GM12864 (cell line): Measurements from ENCODE around the gene TEKT5.

Source experiments
- DNase-seq: peaks from one replicate; pipeline ENCODE4 v3.0.0-alpha.2; 2011; ENCODE audit warnings: low read depth
- H3K4me3 ChIP-seq: 2 replicates; pipeline ENCODE4 v1.5.1; 2011; ENCODE audit warnings: mild to moderate bottlenecking, low read depth, low read length, control low read depth
- CTCF ChIP-seq: IDR thresholded peaks from 2 replicates; pipeline ENCODE4 v1.5.1; 2011; ENCODE audit warnings: low read depth, mild to moderate bottlenecking, moderate library complexity, low read length, control low read depth, inconsistent platforms; ENCODE audit errors: missing control alignments

The TEKT5 gene

GRCh38 chr16:10699756-10700155, 5.0 kb upstream of the TEKT5 start:
- no peak overlapping the region for H3K4me3 ChIP-seq
- no peak for DNase-seq
- TF ChIP-seq CTCF: no peak

- no peak for DNase-seq
- H3K4me3 ChIP-seq: no peak overlapping the region
- TF ChIP-seq CTCF: no peak
Observed at GRCh38 chr16:10694306-10694705, 424 bp downstream of the TEKT5 start.

GRCh38 chr16:10693889-10694288, 841 bp downstream of the TEKT5 start:
- no peak overlapping the region for H3K4me3 ChIP-seq
- TF ChIP-seq CTCF: no peak
- no peak for DNase-seq

- TF ChIP-seq CTCF: no peak
- no peak for DNase-seq
- no peak overlapping the region for H3K4me3 ChIP-seq
Observed at GRCh38 chr16:10692470-10692869, 2.3 kb downstream of the TEKT5 start.

- no peak for DNase-seq
- H3K4me3 ChIP-seq: no peak overlapping the region
Observed at GRCh38 chr16:10688726-10689125, 6.0 kb downstream of the TEKT5 start.

GRCh38 chr16:10688291-10688690, 6.4 kb downstream of the TEKT5 start:
- no peak overlapping the region for H3K4me3 ChIP-seq
- no peak for DNase-seq
- TF ChIP-seq CTCF: no peak

More at GRCh38 chr16:10688726-10689125, 6.0 kb downstream of the TEKT5 start:
- TF ChIP-seq CTCF: no peak

GRCh38 chr16:10685709-10686108, 9.0 kb downstream of the TEKT5 start:
- no peak overlapping the region for H3K4me3 ChIP-seq
- DNase-seq: no peak
- no peak for TF ChIP-seq CTCF
